ENCODE measurements around the gene DIDO1. TPM values are rescaled to one million over a fixed set of nuclear protein-coding genes. Genes with fewer than 3 reads are reported as not detected.

Gene DIDO1
- polyA plus RNA-seq, 1 of the 3 experiments (the other 2 are of a cell fraction): 14.7 TPM

DNA sequence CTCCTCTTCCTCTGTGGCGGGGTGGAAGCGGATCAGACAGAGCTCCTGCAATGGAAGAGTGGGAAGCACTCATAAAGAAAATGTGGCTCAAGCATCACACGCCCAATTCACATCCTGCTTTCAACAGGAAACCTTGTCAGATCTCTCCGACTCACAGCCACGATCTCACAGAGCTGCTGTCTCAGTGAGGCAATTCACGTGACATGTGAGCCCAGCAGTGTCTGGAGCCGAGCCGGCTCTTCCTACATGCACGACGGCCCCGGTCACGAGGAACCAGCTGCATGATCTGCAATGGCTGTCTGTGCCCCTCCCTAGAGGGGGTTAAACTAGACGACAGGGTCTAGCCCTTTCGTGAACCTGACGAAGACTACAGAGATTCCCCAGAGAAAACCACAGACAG, 35.2 kb downstream of the DIDO1 start:
- Histone ChIP-seq H3K4me2 (no peak overlapping the region), H3F3A (replicated peaks; ENCODE audit: insufficient read depth) (peaks cover 30% of the 10 kb centered on the region), H3K27me3 (ENCODE audit: insufficient read depth) (no peaks in the 10 kb centered on the region), H3K27ac (ENCODE audit: low read depth in 2 of 2, low read length in 1 of 2) (no peak overlapping the region), H2AFZ (ENCODE audit: low read depth) (no peak overlapping the region), H3K36me3 (replicated peaks in 1 of 2; ENCODE audit: control insufficient read depth in 1 of 2, insufficient read depth in 2 of 2, low read length in 1 of 2) (peaks cover 63 to 96% of the 10 kb centered on the region in 2 experiments), H3K4me3 (ENCODE audit: low read depth in 2 of 2, low read length in 1 of 2) (no peak overlapping the region), H3K79me2 (ENCODE audit: insufficient read depth) (no peaks in the 10 kb centered on the region), H3K9me2 (no peaks in the 10 kb centered on the region), H4K20me1 (ENCODE audit: insufficient read depth) (peaks cover 4% of the 10 kb centered on the region; the same call in 1 of the 2 replicates), H3K4me1 (ENCODE audit: control insufficient read depth in 1 of 2, insufficient read depth in 2 of 2, low read depth in 1 of 2, low read length in 1 of 2) (peaks cover 13 to 17% of the 10 kb centered on the region in 2 experiments), H3K9me3 (no peaks in the 10 kb centered on the region), H3K9ac (no peak overlapping the region)
- ChIA-PET POLR2A (no interaction called here), CTCF (interaction anchor here (0.7 to 7.2 kb wide), 4 partner anchors 9 to 114 kb away, joined by 3 to 77 read pairs (median 5); no protein-coding TSS in a partner anchor)
- DNase-seq: no peak
- TF ChIP-seq MEF2A (IDR thresholded peaks at IDR 0.05; ENCODE audit: borderline replicate concordance, low read depth): no peak
- TF ChIP-seq, protein P1, sequence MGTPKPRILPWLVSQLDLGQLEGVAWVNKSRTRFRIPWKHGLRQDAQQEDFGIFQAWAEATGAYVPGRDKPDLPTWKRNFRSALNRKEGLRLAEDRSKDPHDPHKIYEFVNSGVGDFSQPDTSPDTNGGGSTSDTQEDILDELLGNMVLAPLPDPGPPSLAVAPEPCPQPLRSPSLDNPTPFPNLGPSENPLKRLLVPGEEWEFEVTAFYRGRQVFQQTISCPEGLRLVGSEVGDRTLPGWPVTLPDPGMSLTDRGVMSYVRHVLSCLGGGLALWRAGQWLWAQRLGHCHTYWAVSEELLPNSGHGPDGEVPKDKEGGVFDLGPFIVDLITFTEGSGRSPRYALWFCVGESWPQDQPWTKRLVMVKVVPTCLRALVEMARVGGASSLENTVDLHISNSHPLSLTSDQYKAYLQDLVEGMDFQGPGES (IDR thresholded peaks at IDR 0.05; ENCODE audit: low read depth, low read length): no peak
- TF ChIP-seq CTCF (IDR thresholded peaks at IDR 0.05): no peak
- no peak for TF ChIP-seq FOXJ3 (CRISPR knock-in tag; IDR thresholded peaks at IDR 0.05)
- TF ChIP-seq TCF12 (IDR thresholded peaks at IDR 0.05): no peak
- no peak for TF ChIP-seq POLR2AphosphoS5 (IDR thresholded peaks at IDR 0.05; ENCODE audit: low read depth, low read length)
- TF ChIP-seq, protein P2, sequence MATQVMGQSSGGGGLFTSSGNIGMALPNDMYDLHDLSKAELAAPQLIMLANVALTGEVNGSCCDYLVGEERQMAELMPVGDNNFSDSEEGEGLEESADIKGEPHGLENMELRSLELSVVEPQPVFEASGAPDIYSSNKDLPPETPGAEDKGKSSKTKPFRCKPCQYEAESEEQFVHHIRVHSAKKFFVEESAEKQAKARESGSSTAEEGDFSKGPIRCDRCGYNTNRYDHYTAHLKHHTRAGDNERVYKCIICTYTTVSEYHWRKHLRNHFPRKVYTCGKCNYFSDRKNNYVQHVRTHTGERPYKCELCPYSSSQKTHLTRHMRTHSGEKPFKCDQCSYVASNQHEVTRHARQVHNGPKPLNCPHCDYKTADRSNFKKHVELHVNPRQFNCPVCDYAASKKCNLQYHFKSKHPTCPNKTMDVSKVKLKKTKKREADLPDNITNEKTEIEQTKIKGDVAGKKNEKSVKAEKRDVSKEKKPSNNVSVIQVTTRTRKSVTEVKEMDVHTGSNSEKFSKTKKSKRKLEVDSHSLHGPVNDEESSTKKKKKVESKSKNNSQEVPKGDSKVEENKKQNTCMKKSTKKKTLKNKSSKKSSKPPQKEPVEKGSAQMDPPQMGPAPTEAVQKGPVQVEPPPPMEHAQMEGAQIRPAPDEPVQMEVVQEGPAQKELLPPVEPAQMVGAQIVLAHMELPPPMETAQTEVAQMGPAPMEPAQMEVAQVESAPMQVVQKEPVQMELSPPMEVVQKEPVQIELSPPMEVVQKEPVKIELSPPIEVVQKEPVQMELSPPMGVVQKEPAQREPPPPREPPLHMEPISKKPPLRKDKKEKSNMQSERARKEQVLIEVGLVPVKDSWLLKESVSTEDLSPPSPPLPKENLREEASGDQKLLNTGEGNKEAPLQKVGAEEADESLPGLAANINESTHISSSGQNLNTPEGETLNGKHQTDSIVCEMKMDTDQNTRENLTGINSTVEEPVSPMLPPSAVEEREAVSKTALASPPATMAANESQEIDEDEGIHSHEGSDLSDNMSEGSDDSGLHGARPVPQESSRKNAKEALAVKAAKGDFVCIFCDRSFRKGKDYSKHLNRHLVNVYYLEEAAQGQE (IDR thresholded peaks at IDR 0.05; ENCODE audit: low read depth, low read length): no peak
- TF ChIP-seq GABPA (IDR thresholded peaks at IDR 0.05; ENCODE audit: low read depth): no peak
- TF ChIP-seq, protein P3, sequence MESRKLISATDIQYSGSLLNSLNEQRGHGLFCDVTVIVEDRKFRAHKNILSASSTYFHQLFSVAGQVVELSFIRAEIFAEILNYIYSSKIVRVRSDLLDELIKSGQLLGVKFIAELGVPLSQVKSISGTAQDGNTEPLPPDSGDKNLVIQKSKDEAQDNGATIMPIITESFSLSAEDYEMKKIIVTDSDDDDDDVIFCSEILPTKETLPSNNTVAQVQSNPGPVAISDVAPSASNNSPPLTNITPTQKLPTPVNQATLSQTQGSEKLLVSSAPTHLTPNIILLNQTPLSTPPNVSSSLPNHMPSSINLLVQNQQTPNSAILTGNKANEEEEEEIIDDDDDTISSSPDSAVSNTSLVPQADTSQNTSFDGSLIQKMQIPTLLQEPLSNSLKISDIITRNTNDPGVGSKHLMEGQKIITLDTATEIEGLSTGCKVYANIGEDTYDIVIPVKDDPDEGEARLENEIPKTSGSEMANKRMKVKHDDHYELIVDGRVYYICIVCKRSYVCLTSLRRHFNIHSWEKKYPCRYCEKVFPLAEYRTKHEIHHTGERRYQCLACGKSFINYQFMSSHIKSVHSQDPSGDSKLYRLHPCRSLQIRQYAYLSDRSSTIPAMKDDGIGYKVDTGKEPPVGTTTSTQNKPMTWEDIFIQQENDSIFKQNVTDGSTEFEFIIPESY (IDR thresholded peaks at IDR 0.05; ENCODE audit: borderline replicate concordance, low read depth): no peak
- no peak for TF ChIP-seq RXRA (IDR thresholded peaks at IDR 0.05; ENCODE audit: borderline replicate concordance, low read depth)
- no peak for TF ChIP-seq EZH2phosphoT487 (IDR thresholded peaks at IDR 0.05; ENCODE audit: borderline replicate concordance, low read depth)
- TF ChIP-seq NFIC (IDR thresholded peaks at IDR 0.05; ENCODE audit: borderline replicate concordance): no peak
- TF ChIP-seq, protein P4, sequence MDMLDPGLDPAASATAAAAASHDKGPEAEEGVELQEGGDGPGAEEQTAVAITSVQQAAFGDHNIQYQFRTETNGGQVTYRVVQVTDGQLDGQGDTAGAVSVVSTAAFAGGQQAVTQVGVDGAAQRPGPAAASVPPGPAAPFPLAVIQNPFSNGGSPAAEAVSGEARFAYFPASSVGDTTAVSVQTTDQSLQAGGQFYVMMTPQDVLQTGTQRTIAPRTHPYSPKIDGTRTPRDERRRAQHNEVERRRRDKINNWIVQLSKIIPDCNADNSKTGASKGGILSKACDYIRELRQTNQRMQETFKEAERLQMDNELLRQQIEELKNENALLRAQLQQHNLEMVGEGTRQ (IDR thresholded peaks at IDR 0.05; ENCODE audit: borderline replicate concordance, low read depth, low read length): no peak
- TF ChIP-seq SMC3 (IDR thresholded peaks at IDR 0.05; ENCODE audit: low read depth, low read length): no peak
- TF ChIP-seq, protein P5, sequence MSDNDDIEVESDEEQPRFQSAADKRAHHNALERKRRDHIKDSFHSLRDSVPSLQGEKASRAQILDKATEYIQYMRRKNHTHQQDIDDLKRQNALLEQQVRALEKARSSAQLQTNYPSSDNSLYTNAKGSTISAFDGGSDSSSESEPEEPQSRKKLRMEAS (IDR thresholded peaks at IDR 0.05; ENCODE audit: low read depth): no peak
- no peak for TF ChIP-seq RFX5 (IDR thresholded peaks at IDR 0.05; ENCODE audit: low read length)
- no peak for TF ChIP-seq GATA2 (CRISPR knock-in tag; IDR thresholded peaks at IDR 0.05)
- no peak for TF ChIP-seq TEAD4 (IDR thresholded peaks at IDR 0.05; ENCODE audit: borderline replicate concordance, insufficient read depth)
- TF ChIP-seq ELF1 (IDR thresholded peaks at IDR 0.05): no peak
- TF ChIP-seq USF1 (IDR thresholded peaks at IDR 0.05; ENCODE audit: borderline replicate concordance, low read depth): no peak
- 87% methylated on average over 13 of the region's 15 CpGs for WGBS (ENCODE audit: low lambda C conversion rate)
